ENCODE measurements around the gene NLGN1.

The NLGN1 gene

DNA sequence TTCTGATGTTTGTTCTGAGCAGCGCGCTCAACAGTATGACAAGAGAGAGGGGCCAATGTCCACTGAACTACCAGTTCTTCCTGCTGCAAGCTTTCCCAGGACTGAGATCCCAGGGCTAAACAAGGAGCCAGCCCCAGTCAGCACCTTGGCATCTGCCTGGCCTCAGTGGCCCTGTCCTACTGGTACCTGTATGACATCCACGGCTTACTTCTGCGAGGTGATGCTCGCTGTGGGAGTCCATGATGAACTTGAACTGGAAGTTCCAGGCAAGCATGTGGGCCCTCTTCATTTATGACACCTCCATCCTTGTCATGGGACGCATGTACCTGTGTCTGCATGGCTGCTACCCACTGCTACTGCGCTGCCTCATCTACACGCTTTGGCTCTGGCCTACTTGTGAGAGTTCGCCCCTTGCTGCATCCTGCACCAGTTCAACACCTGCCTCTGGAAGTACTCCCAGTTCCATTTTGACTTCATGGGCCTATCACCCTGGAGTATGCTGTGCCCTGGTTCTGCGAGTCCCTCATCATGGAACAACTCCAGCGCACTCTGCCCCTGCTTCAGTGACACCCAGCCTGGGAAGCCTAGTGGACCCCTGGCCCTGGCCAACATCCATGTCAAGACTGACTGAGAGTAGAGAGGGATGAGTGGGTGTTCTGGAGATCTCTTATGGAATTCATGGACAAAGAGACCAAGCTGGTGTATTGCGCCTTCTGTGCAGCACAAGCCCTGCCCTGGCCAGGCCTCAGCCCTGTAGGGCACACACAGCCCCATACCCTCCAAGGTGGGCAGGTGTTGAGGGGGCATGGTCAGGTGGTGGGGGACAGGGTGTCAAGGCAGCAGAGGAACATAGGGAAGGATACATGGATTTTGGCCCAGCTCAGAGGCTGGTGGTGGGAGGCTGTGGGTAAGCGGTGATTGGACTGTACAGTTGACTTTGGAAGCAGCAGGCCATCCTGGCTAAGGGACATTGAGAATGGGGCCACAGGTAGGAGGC is 246.8 kb downstream of the NLGN1 start:
- Histone ChIP-seq H4K20me1 (no peaks in the 10 kb centered on the region), H3K9me3 (no peaks in the 10 kb centered on the region), H3K36me3 (no peaks in the 10 kb centered on the region), H3K9ac (no peak overlapping the region), H3K4me3 (no peak overlapping the region), H3K27ac (no peak overlapping the region), H3K4me2 (no peak overlapping the region), H3K4me1 (no peaks in the 10 kb centered on the region), H3K27me3 (no peaks in the 10 kb centered on the region)
- no peak for TF ChIP-seq Cebpa-rat (IDR thresholded peaks at IDR 0.05)

DNA sequence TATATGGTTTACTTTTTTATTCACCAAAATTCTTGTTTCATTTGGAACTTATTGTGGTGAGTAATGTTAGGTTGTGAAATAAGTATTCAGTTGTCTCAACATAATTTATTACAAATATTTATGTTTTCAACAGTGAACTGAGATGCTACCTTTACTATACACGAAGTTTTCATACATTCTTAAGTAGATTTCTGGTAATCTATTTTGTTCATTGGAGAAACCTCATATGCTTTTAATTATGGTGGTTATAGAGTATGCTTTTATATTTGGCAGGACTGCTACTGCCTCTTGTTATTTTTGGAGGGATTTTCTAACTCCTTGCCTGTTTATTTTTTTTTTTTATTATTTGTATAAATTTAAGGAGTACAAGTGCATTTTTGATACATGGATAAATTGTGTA is 253.1 kb downstream of the NLGN1 start:
- no peak overlapping the region for H3K27ac ChIP-seq
- H3K4me1 ChIP-seq: no peaks in the 10 kb centered on the region
- H4K20me1 ChIP-seq: no peaks in the 10 kb centered on the region
- H3K36me3 ChIP-seq: no peaks in the 10 kb centered on the region
- TF ChIP-seq Cebpa-rat (IDR thresholded peaks at IDR 0.05): no peak
- no peaks in the 10 kb centered on the region for H3K27me3 ChIP-seq
- no peak overlapping the region for H3K4me3 ChIP-seq
- no peak overlapping the region for H3K4me2 ChIP-seq
- H3K9ac ChIP-seq: no peak overlapping the region
- no peaks in the 10 kb centered on the region for H3K9me3 ChIP-seq

DNA sequence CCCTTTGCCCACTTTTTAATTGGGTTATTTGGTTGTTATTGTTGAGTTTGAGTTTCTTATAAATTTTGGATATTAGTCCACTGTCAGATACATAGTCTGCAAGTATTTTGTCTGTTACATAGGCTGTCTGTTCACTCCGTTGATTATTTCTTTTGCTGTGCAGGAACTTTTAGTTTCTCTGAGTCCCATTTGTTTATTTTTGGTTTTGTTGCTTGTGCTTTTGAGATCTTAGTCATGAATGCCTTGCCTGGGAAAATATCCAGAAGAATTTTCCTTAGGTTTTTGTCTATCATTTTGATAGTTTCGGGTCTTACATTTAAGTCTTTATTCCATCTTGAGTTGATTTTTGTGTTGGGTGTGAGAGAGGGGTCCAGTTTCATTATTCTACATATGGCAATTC is 254.5 kb downstream of the NLGN1 start:
- TF ChIP-seq Cebpa-rat (IDR thresholded peaks at IDR 0.05): no peak
- Histone ChIP-seq H3K4me3 (no peak overlapping the region), H3K27me3 (no peaks in the 10 kb centered on the region), H3K4me1 (no peaks in the 10 kb centered on the region), H3K4me2 (no peak overlapping the region), H3K27ac (no peak overlapping the region), H4K20me1 (no peaks in the 10 kb centered on the region), H3K36me3 (no peaks in the 10 kb centered on the region), H3K9ac (no peak overlapping the region), H3K9me3 (no peaks in the 10 kb centered on the region)

DNA sequence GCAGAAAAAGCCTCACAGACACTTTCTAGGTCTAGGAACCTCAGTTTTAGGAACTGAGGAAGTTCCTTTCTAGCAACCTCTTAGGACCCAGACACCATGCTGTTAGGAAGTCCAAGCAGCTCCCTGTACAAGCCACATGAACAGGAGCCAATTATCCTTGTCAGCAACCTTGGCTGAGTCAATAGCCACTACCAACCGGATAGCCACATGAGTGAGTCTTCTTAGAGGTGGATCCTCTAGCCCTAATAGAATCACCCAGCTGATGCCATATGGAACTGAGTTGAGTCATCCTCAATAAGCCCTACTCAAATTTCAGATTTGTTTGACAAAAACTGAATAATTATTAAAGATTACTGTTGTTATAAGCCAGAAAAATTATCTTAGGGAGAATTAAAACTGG is 256.2 kb downstream of the NLGN1 start:
- H4K20me1 ChIP-seq: no peaks in the 10 kb centered on the region
- H3K4me2 ChIP-seq: no peak overlapping the region
- H3K9ac ChIP-seq: no peak overlapping the region
- H3K27me3 ChIP-seq: no peaks in the 10 kb centered on the region
- no peak overlapping the region for H3K27ac ChIP-seq
- H3K36me3 ChIP-seq: no peaks in the 10 kb centered on the region
- no peak for TF ChIP-seq Cebpa-rat (IDR thresholded peaks at IDR 0.05)
- H3K4me1 ChIP-seq: no peaks in the 10 kb centered on the region
- H3K9me3 ChIP-seq: no peaks in the 10 kb centered on the region
- no peak overlapping the region for H3K4me3 ChIP-seq

DNA sequence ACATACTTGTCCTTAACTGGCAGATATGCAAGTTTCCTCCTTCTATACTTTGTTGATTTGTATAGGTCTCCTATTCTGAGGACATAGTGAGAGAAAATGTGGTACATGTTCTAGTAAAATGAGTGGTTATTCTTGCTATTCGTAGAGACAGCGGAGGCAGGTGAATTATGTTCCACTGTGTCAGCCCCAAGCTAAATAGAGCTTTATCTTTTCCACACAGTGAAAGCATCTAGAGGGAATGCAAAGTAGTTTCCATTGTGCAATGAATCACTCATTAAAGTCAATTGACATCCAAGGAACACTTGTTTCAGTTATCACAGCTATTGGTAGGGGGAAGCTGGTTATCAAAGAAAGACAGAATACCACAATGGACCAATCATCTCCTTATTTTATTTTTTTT is 262.4 kb downstream of the NLGN1 start:
- no peak for TF ChIP-seq Cebpa-rat (IDR thresholded peaks at IDR 0.05)
- H3K4me2 ChIP-seq: no peak overlapping the region
- H4K20me1 ChIP-seq: no peaks in the 10 kb centered on the region
- H3K4me1 ChIP-seq: no peaks in the 10 kb centered on the region
- no peak overlapping the region for H3K4me3 ChIP-seq
- H3K27me3 ChIP-seq: no peaks in the 10 kb centered on the region
- H3K9me3 ChIP-seq: no peaks in the 10 kb centered on the region
- no peak overlapping the region for H3K27ac ChIP-seq
- no peak overlapping the region for H3K9ac ChIP-seq
- H3K36me3 ChIP-seq: no peaks in the 10 kb centered on the region

DNA sequence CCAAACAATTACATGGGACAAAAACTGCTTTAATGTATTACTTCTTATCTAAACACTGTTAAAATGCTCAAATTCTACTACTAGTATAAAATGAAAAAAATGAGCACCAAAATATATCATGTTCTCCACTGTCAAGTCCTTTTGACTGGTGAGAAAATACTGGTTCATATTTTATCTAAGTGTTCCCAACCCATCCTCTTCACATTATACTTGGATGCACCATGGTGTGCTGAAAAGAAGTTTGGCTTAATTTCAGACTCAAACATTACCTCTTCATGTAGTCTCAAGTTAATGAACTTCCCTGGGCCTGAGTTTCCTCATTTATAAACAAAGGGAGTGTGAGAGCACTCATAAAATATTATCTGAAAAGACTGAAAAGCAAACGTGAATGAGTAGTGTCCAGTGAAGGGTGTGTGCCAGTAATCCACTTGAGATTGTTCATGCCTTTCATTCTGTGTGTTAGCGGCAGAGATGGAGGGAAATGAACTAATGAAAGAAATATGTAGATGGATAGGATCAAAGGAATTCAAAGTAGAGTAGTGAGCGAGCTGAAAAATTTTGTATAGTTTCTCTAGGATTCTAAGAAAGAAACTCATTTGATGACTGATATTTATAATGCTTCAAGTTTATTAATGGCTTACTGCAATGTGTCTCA is 263.2 kb downstream of the NLGN1 start:
- no peaks in the 10 kb centered on the region for H3K9me3 ChIP-seq
- H3K27ac ChIP-seq: no peak overlapping the region
- H3K9ac ChIP-seq: no peak overlapping the region
- TF ChIP-seq Cebpa-rat (IDR thresholded peaks at IDR 0.05): no peak
- H4K20me1 ChIP-seq: no peaks in the 10 kb centered on the region
- H3K4me3 ChIP-seq: no peak overlapping the region
- no peaks in the 10 kb centered on the region for H3K36me3 ChIP-seq
- no peaks in the 10 kb centered on the region for H3K27me3 ChIP-seq
- no peaks in the 10 kb centered on the region for H3K4me1 ChIP-seq
- H3K4me2 ChIP-seq: no peak overlapping the region

DNA sequence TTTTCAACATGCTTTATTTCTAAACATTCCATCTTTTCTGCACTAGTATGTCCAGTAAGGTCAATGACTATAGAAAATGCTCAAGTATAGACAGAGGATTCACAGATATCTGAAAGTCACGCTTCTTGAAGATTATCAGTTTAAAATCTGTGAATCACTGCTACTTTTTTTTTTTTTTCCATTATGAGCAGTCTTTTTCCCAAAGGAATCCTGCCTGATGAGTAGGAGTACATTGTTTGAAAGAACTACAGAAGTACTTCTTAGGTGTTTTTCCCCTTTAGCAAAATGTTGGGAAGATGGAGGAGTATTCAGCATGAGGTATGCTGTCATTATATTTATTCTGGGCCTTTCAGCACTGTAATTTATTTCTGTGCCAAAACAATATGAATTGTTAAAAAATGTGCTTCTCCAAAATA is 266.2 kb downstream of the NLGN1 start:
- no peaks in the 10 kb centered on the region for H3K4me1 ChIP-seq
- no peaks in the 10 kb centered on the region for H4K20me1 ChIP-seq
- H3K9me3 ChIP-seq: no peaks in the 10 kb centered on the region
- H3K4me2 ChIP-seq: no peak overlapping the region
- no peak overlapping the region for H3K4me3 ChIP-seq
- H3K36me3 ChIP-seq: no peaks in the 10 kb centered on the region
- no peaks in the 10 kb centered on the region for H3K27me3 ChIP-seq
- H3K9ac ChIP-seq: no peak overlapping the region
- no peak for TF ChIP-seq Cebpa-rat (IDR thresholded peaks at IDR 0.05)
- H3K27ac ChIP-seq: no peak overlapping the region

DNA sequence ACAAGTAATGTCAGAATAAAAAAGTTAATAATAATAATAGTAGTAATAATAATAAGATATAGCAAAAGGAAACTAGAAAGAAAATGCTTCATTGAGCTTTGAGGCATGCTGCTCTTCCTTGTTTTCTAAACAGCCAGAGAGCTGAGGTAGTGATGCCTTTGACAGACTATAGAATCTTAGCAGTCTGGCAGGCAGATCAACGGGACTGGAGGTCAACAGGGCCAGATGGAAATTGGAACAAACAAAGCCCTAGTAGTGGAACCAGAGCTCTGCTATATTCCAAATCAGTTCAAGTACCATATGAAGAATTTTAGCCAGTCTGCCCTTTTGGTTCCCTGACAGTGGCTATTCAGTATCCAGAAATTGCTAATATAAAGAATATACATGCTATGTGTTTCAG is 278.6 kb downstream of the NLGN1 start:
- Histone ChIP-seq H3K9ac (no peak overlapping the region), H3K4me1 (no peaks in the 10 kb centered on the region), H3K4me3 (no peak overlapping the region), H3K36me3 (no peaks in the 10 kb centered on the region), H3K4me2 (no peak overlapping the region), H3K9me3 (no peaks in the 10 kb centered on the region), H3K27ac (no peak overlapping the region), H3K27me3 (no peaks in the 10 kb centered on the region), H4K20me1 (no peaks in the 10 kb centered on the region)
- no peak for TF ChIP-seq Cebpa-rat (IDR thresholded peaks at IDR 0.05)

DNA sequence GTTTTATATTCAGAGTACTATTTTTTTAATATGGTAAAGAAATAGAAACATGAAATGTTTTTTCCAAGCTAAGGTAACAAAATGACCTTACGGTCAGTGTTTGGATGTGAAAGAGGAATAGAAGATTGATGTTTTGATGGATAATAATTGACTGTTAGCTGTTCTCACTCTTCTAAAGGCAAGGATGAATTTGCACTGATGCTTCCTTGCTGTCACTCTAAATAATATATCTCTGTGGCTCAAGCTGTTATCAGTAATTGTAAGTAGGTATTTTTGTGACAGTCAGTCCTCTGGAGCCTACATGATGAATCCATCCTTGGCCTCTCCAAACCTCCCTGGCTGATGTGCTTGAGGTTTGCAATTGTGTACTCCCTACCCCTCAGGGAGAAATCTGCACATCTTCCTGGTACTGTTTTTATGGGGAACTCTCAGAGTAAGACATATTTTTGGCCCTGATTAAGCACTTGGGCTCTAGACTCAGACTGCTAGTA is 283.7 kb downstream of the NLGN1 start:
- TF ChIP-seq Cebpa-rat (IDR thresholded peaks at IDR 0.05): no peak
- Histone ChIP-seq H3K4me2 (no peak overlapping the region), H3K27ac (no peak overlapping the region), H3K27me3 (no peaks in the 10 kb centered on the region), H3K36me3 (no peaks in the 10 kb centered on the region), H3K4me1 (no peaks in the 10 kb centered on the region), H3K4me3 (no peak overlapping the region), H3K9me3 (no peaks in the 10 kb centered on the region), H4K20me1 (no peaks in the 10 kb centered on the region), H3K9ac (no peak overlapping the region)

DNA sequence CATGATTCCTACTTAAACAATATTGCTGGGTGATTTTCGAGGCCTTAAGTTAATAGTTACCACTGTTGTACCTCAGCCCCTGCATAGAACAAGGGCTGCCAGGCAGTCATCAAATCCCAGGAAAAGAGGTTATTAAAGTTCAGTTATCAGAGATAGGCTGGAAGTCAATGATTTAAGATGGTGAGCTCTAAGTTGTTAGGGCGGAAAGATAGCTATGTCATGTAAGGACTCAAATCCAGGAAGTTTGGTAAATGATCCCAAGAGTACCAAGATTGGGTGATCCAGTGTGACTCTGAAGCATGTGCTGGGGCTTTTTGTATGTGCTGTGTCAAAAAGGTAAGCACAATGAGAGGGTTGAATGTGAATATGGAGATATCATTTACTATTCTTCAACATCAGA is 287.9 kb downstream of the NLGN1 start:
- Histone ChIP-seq H3K36me3 (no peaks in the 10 kb centered on the region), H3K4me2 (no peak overlapping the region), H3K9ac (no peak overlapping the region), H4K20me1 (no peaks in the 10 kb centered on the region), H3K4me1 (no peaks in the 10 kb centered on the region), H3K27ac (no peak overlapping the region), H3K27me3 (no peaks in the 10 kb centered on the region), H3K4me3 (no peak overlapping the region), H3K9me3 (no peaks in the 10 kb centered on the region)
- no peak for TF ChIP-seq Cebpa-rat (IDR thresholded peaks at IDR 0.05)

All from BLaER1 (cell line).